ENCODE results near the gene UGT1A10.
"Not testable (repeated sequence)": the region's sequence is repeated elsewhere in the genome, so short reads cannot be mapped to it uniquely, and the experiment has no call there.

UGT1A10 gene

GRCh38 chr2:233698740-233699139 lies 62.5 kb downstream of the UGT1A10 start:
- DNase-seq: no peak

GRCh38 chr2:233699424-233700027 lies 63.3 kb downstream of the UGT1A10 start:
- no peak for DNase-seq

- DNase-seq: no peak
Measured at GRCh38 chr2:233700028-233700635, 63.9 kb downstream of the UGT1A10 start.

- DNase-seq: not testable (repeated sequence)
Measured at GRCh38 chr2:233700842-233701241, 64.6 kb downstream of the UGT1A10 start.

GRCh38 chr2:233702238-233702637 lies 66.0 kb downstream of the UGT1A10 start:
- no peak for DNase-seq

GRCh38 chr2:233705911-233706506 lies 69.8 kb downstream of the UGT1A10 start:
- DNase-seq: no peak

- no peak for DNase-seq
Measured at GRCh38 chr2:233706720-233707119, 70.5 kb downstream of the UGT1A10 start.

- DNase-seq: no peak
Measured at GRCh38 chr2:233707940-233708644, 71.8 kb downstream of the UGT1A10 start.

GRCh38 chr2:233708942-233709341 lies 72.7 kb downstream of the UGT1A10 start:
- DNase-seq: no peak

GRCh38 chr2:233711312-233712008 lies 75.2 kb downstream of the UGT1A10 start:
- DNase-seq: peak; percentile 61

- no peak for DNase-seq
Measured at GRCh38 chr2:233712611-233713261, 76.5 kb downstream of the UGT1A10 start, which contains the start of gene UGT1A5. Gene UGT1A5 (plus strand): TSS chr2:233712907. CDS start chr2:233712992, 85 bp downstream.

GRCh38 chr2:233713262-233713615 lies 77.0 kb downstream of the UGT1A10 start:
- no peak for DNase-seq

GRCh38 chr2:233714121-233714520 lies 77.9 kb downstream of the UGT1A10 start:
- DNase-seq: no peak

GRCh38 chr2:233718552-233718951 lies 82.3 kb downstream of the UGT1A10 start, which contains the start of gene UGT1A4:
Gene UGT1A4 (plus strand): TSS chr2:233718736. CDS start chr2:233718821, 85 bp downstream.
- no peak for DNase-seq

- DNase-seq: no peak
Measured at GRCh38 chr2:233728723-233729301, 92.6 kb downstream of the UGT1A10 start, which contains the start of gene UGT1A3. Gene UGT1A3 (plus strand): TSS chr2:233729042. CDS start chr2:233729127, 85 bp downstream.

- not testable (repeated sequence) for DNase-seq
Measured at GRCh38 chr2:233736868-233737653, 100.8 kb downstream of the UGT1A10 start.

- no peak for DNase-seq
Measured at GRCh38 chr2:233740870-233741269, 104.6 kb downstream of the UGT1A10 start.

- no peak for DNase-seq
Measured at GRCh38 chr2:233743464-233744259, 107.4 kb downstream of the UGT1A10 start.

GRCh38 chr2:233745073-233745755 lies 109.0 kb downstream of the UGT1A10 start:
- DNase-seq: no peak

GRCh38 chr2:233745838-233746237 lies 109.6 kb downstream of the UGT1A10 start:
- not testable (repeated sequence) for DNase-seq

Measured in activated CD4-positive, alpha-beta T cell treated with anti-CD3 and anti-CD28 coated beads, Interleukin-2, amount 50 U/mL, for 16 hours (primary cell).